GM19467 (cell line): ENCODE data around the gene WSCD2.

ENCODE experiments used
- ATAC-seq: cut with Tn5 transposase; IDR thresholded peaks from one replicate; pipeline ENCODE4 v1.9.1; 2021; ENCODE audit warnings: mild to moderate bottlenecking, moderate library complexity; ENCODE audit not compliant: unreplicated experiment

Gene WSCD2

DNA sequence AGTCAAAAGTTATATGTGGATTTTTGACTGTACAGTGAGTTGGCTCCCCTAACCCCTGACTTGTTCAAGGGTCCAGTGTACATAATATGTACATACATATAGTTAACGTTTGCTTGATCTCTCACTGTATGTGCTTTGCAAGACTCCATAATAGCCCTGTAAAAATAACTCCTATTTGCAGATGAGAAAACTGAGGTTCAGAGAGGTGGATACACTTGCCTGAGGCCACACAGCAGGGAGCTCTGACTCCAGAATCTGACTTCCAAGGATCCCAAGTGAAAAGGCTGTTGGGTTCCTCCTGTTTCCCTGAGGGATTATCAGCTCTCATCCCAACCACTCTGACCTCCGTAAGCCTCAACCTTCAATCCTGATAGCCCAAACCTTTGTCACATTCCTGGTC, 168.3 kb downstream of the WSCD2 start:
- ATAC-seq = no peak

DNA sequence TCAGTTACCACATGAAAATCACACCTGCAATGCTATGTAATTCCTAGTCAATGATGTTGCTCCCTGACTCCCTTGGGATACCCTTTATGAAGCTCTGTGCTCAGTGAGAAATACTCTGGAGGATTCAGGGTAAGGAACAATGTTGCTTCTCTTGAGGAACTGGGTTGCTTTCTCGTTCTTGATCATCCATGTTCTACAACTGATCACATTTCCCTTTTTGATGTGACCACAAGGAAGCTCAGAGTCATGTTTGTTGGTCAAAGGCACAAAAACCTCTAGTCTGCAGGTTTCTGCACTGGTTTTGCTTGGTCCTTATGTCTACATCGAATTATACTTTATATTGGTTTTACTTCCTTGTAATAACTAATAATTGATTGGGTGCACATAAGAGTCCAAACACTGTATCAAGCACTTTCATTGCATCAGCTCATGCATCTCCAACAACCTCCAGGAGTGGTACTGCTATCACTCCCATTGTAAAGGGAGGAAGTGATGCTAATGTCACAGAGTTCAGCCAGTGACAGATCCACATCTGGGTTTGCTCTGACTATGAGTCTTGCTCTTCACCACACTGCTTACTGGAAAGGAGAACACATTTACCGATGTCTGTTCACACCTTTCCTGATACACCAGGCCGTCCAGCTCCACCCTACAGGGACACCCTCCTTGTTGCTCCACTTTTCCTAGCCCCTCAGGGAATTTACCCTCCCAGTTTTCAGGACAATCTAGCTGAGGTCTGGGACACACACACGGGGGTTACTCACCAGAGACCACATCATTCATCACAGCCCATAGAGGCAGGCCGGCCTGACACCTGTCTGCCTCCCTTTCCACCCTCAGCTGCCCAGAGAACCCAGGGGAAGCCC, 169.0 kb downstream of the WSCD2 start:
- ATAC-seq = peak; percentile 69

DNA sequence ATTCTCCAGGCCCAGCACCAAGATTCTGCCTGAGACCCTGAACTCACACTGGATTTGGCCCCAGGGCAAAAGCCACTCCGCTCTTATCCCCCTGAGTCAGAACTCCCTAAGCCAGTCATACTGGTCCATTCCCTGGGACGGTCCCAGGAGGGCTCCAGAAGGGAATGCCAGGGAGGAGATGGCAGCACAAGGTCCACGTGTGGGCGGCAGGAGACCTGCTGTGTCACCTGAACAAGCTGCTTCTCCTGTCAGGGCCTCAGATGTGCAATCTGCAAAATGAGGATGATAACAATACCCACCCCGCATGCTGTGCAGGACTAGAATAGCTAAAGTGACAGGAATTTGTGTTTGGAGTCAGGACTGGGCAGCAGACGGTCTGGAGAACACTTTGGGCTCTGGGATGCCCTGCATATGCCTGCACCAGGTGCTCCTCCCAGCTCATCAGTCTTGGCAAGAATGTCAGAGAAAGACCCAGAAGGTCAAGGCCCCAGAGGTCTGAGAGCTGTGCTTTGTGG, 169.7 kb downstream of the WSCD2 start:
- ATAC-seq = no peak

DNA sequence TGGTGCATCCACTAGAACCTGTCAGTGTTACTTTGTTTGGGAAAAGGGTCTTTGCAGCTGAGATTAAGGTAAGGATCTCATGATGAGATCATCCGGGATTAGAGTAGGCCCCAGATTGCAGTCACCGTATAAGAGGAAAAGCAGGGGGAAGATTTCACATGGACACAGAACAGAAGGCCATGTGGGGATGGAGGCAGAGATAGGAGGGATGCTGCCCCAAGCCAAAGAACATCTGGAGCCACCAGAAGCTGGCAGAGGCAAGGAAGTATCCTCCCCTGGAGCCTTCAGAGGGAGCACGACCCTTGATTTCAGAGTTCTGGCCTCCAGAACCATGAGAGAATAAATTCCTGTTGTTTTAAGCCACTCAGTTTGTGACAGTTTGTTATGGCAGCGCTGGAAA, 170.4 kb downstream of the WSCD2 start:
- ATAC-seq = no peak
